Stomach (tissue), 4 donors: ENCODE results near the gene CEP295NL.

Experiments
- EP300 ChIP-seq: sonication (generic); formaldehyde crosslinking; IDR thresholded peaks from one replicate; pipeline ENCODE4 v1.6.1; 2017; ENCODE audit warnings: antibody characterized with exemption
- POLR2A ChIP-seq, 4 donors: fragments of 450-650 bp; IDR thresholded peaks; one replicate each; pipeline ENCODE4 v1.6.1; 2016; ENCODE audit warnings: antibody characterized with exemption in 4 of 4, control low read depth in 2 of 4, mild to moderate bottlenecking in 1 of 4, moderate library complexity in 1 of 4
- TF ChIP-seq, protein P1 (sequence below), 7 experiments: fragments of 450-650 bp in 4 of 7; fragments of 200-600 bp in 3 of 7; sonication (generic) in 3 of 7; IDR thresholded peaks; one replicate each; pipeline ENCODE4 v1.5.1; 2016 to 2019; ENCODE audit warnings: antibody characterized with exemption in 7 of 7, control low read depth in 2 of 7, mild to moderate bottlenecking in 1 of 7

DNA sequence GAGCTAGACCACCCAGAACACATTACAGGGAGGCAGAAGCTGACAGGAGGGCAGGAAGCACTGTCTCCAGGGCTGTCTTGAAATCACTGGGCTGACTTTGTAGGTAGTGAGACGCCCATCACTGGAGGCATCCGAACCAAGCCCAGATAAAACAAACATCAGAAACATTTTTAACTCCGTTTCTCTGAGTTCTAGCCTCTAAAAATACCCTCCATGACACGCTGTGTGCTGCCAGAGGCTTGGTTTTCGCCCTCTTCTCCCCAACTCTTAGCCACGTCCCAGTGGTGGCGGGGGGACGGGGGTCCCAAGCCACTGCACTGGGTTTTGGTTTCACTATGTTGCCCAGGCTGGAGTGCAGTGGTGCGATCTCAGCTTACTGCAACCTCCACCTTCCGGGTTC is 1.2 kb downstream of the CEP295NL start:
- TF ChIP-seq, protein P1, sequence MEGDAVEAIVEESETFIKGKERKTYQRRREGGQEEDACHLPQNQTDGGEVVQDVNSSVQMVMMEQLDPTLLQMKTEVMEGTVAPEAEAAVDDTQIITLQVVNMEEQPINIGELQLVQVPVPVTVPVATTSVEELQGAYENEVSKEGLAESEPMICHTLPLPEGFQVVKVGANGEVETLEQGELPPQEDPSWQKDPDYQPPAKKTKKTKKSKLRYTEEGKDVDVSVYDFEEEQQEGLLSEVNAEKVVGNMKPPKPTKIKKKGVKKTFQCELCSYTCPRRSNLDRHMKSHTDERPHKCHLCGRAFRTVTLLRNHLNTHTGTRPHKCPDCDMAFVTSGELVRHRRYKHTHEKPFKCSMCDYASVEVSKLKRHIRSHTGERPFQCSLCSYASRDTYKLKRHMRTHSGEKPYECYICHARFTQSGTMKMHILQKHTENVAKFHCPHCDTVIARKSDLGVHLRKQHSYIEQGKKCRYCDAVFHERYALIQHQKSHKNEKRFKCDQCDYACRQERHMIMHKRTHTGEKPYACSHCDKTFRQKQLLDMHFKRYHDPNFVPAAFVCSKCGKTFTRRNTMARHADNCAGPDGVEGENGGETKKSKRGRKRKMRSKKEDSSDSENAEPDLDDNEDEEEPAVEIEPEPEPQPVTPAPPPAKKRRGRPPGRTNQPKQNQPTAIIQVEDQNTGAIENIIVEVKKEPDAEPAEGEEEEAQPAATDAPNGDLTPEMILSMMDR (IDR thresholded peaks at IDR 0.05): no peak
- TF ChIP-seq EP300 (no peak), POLR2A (IDR thresholded peaks at IDR 0.05) (no peak)
